CD4-positive, alpha-beta T cell treated with Interleukin-17A for 1 hour (primary cell): ENCODE results near the gene COMT.

ENCODE experiments used
- DNase-seq: peaks from one replicate; pipeline ENCODE4 v3.0.0-alpha.2; 2020

The COMT gene

GRCh38 chr22:19958083-19959042 is 16.8 kb downstream of the COMT start:
- DNase-seq = no peak

GRCh38 chr22:19959043-19959586 is 17.5 kb downstream of the COMT start:
- DNase-seq = no peak

GRCh38 chr22:19959587-19960490 is 18.3 kb downstream of the COMT start:
- DNase-seq = no peak

GRCh38 chr22:19960491-19961200 is 19.1 kb downstream of the COMT start:
- DNase-seq = no peak

GRCh38 chr22:19961201-19961580 is 19.6 kb downstream of the COMT start:
- no peak for DNase-seq

GRCh38 chr22:19961868-19962245 is 20.3 kb downstream of the COMT start:
- DNase-seq = no peak

- peak; percentile 50 for DNase-seq
Measured at GRCh38 chr22:19962246-19962908, 20.8 kb downstream of the COMT start.

GRCh38 chr22:19962909-19963806 is 21.6 kb downstream of the COMT start:
- no peak for DNase-seq

- no peak for DNase-seq
Measured at GRCh38 chr22:19963863-19964642, 22.5 kb downstream of the COMT start.

- DNase-seq = no peak
Measured at GRCh38 chr22:19964701-19965386, 23.3 kb downstream of the COMT start.

GRCh38 chr22:19965771-19966709 is 24.5 kb downstream of the COMT start:
- DNase-seq = no peak

GRCh38 chr22:19966908-19967750 is 25.6 kb downstream of the COMT start:
- no peak for DNase-seq

- DNase-seq = no peak
Measured at GRCh38 chr22:19967850-19968449, 26.4 kb downstream of the COMT start.

- DNase-seq = no peak
Measured at GRCh38 chr22:19968450-19968891, 26.9 kb downstream of the COMT start.

GRCh38 chr22:19969141-19969928 is 27.8 kb downstream of the COMT start:
- DNase-seq = no peak

- no peak for DNase-seq
Measured at GRCh38 chr22:19970031-19970478, 28.5 kb downstream of the COMT start.
